Peyer's patch (tissue), 4 donors: Measurements from ENCODE around the gene SNRNP70. TPM values are rescaled to one million over a fixed set of nuclear protein-coding genes. Genes with fewer than 3 reads are reported as not detected.
"Not testable (repeated sequence)": the region's sequence is repeated elsewhere in the genome, so short reads cannot be mapped to it uniquely, and the experiment has no call there.

Experiments
- DNase-seq, 3 donors: peaks; one replicate each; pipeline ENCODE4 v3.0.0-alpha.2; 2017 to 2019
- H3K27ac ChIP-seq, 4 donors: fragments of 200-600 bp; sonication (generic); one replicate each; pipeline ENCODE4 v1.5.1; 2016 to 2019
- H3K27me3 ChIP-seq, 2 donors: fragments of 200-600 bp; sonication (generic); one replicate each; pipeline ENCODE4 v1.5.1; 2019
- H3K36me3 ChIP-seq, 3 donors: fragments of 200-600 bp; sonication (generic); one replicate each; pipeline ENCODE4 v1.5.1; 2016 to 2019
- H3K4me1 ChIP-seq, 4 donors: fragments of 200-600 bp; sonication (generic); one replicate each; pipeline ENCODE4 v1.5.1; 2016 to 2019
- H3K4me3 ChIP-seq, 4 donors: fragments of 200-600 bp; sonication (generic); 1 replicate in 3 of 4; 2 replicates in 1 of 4; pipeline ENCODE4 v1.5.1; 2016 to 2019; ENCODE audit warnings: mild to moderate bottlenecking in 1 of 4
- H3K9me3 ChIP-seq, 4 donors: fragments of 200-600 bp; sonication (generic); one replicate each; pipeline ENCODE4 v1.5.1; 2016 to 2019; ENCODE audit warnings: mild to moderate bottlenecking in 1 of 4
- POLR2A ChIP-seq, 2 donors: fragments of 450-650 bp; IDR thresholded peaks; one replicate each; pipeline ENCODE4 v1.5.1; 2017; ENCODE audit warnings: antibody characterized with exemption in 2 of 2, mild to moderate bottlenecking in 2 of 2, moderate library complexity in 2 of 2
- total RNA-seq, 4 donors: library from RNA; depleted of rRNA; stranded (reverse); fragments of >200 nt; gene quantifications; one replicate each; pipeline ENCODE4 v1.1.0, GENCODE V29; 2016
- TF ChIP-seq, protein P1 (sequence below), 6 experiments: fragments of 450-650 bp in 4 of 6; fragments of 200-600 bp in 2 of 6; sonication (generic) in 1 of 6; IDR thresholded peaks; one replicate each; pipeline ENCODE4 v1.5.1; 2017 to 2019; ENCODE audit warnings: antibody characterized with exemption in 6 of 6, mild to moderate bottlenecking in 3 of 6, moderate library complexity in 1 of 6

SNRNP70 gene
- total RNA-seq, 4 donors from 2014 or later = 240 to 520 (median 395) TPM

DNA sequence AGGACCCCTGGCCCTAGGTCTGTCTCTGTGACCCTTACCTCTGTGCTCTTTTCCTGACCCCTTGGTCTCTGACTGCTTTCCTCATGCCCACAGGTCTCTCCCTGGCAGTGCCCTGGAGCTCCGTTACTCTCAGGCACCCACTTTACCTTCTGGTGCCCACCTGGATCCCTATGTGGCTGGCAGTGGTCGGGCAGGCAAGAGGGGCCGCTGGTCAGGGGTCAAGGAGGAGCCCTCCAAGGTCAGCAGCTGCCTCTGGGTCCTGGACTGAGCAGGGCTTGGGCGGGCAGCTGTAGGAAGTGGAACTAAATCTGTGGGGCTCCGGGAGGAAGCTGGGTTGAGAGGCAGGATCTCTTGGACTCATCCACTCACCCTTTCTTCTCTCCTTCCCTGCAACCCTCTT lies 50.4 kb downstream of the SNRNP70 start:
- Histone ChIP-seq H3K27ac (peak overlapping the region in 2 of 4 donors; percentile 59 to 76), H3K27me3 (no peaks in the 10 kb centered on the region), H3K4me3 (no peak overlapping the region), H3K36me3 (no peaks in the 10 kb centered on the region), H3K9me3 (no peaks in the 10 kb centered on the region), H3K4me1 (peaks cover 0 to 23% (median 0%) of the 10 kb centered on the region in 4 donors)
- no peak for DNase-seq
- no peak for TF ChIP-seq POLR2A (IDR thresholded peaks at IDR 0.05)

DNA sequence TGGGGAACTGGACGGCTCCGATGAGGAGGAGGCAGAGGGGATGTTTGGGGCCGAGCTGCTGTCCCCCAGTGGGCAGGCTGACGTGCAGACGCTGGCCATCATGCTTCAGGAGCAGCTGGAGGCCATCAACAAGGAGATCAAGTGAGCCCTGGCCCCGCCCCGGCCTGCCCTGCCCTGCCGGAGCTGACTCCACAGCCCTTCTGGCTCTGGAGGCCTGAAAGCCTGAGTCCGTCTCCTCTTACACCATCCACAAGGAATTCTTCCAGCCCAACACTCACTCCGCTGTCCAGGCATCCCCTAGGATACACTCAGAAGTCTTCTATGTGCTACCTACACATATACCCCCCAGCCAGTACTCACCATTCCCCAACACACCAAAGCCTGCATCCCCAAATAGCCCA lies 51.5 kb downstream of the SNRNP70 start:
- peak overlapping the region in 3 of 4 donors; percentile 17 to 76 (median 59) for H3K27ac ChIP-seq
- no peak for TF ChIP-seq POLR2A (IDR thresholded peaks at IDR 0.05)
- TF ChIP-seq, protein P1, sequence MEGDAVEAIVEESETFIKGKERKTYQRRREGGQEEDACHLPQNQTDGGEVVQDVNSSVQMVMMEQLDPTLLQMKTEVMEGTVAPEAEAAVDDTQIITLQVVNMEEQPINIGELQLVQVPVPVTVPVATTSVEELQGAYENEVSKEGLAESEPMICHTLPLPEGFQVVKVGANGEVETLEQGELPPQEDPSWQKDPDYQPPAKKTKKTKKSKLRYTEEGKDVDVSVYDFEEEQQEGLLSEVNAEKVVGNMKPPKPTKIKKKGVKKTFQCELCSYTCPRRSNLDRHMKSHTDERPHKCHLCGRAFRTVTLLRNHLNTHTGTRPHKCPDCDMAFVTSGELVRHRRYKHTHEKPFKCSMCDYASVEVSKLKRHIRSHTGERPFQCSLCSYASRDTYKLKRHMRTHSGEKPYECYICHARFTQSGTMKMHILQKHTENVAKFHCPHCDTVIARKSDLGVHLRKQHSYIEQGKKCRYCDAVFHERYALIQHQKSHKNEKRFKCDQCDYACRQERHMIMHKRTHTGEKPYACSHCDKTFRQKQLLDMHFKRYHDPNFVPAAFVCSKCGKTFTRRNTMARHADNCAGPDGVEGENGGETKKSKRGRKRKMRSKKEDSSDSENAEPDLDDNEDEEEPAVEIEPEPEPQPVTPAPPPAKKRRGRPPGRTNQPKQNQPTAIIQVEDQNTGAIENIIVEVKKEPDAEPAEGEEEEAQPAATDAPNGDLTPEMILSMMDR (IDR thresholded peaks at IDR 0.05) = no peak
- no peaks in the 10 kb centered on the region for H3K36me3 ChIP-seq
- H3K4me1 ChIP-seq = peaks cover 0 to 23% (median 0%) of the 10 kb centered on the region in 4 donors
- DNase-seq = peak in 1 of 3 donors; percentile 78
- H3K9me3 ChIP-seq = no peaks in the 10 kb centered on the region
- H3K4me3 ChIP-seq = no peak overlapping the region
- H3K27me3 ChIP-seq = no peaks in the 10 kb centered on the region

DNA sequence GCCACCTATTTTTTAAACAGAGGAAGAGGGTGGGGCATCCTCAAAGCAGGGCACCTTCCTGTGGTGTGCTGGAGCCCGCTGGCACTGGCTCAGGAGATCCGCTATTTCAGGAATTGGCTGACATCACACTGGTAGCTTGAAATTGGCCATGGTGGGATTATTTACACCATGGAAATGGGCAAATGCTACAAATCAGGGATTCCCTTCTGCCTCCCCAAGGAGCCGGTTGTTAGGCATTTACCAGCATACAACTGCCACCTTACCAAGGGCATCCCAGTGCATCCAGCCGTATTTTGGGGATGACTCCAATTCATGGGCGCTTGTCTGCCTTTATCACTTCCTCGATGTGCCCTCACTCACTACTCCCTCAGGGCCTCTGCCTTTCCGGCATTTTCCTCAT lies 55.7 kb downstream of the SNRNP70 start:
- Histone ChIP-seq H3K9me3 (no peaks in the 10 kb centered on the region), H3K27me3 (no peaks in the 10 kb centered on the region), H3K4me1 (peaks cover 0 to 11% (median under 1%) of the 10 kb centered on the region in 4 donors), H3K36me3 (no peaks in the 10 kb centered on the region), H3K4me3 (no peak overlapping the region), H3K27ac (no peak overlapping the region)
- TF ChIP-seq, protein P1 (IDR thresholded peaks at IDR 0.05) = no peak
- no peak for TF ChIP-seq POLR2A (IDR thresholded peaks at IDR 0.05)
- no peak for DNase-seq

DNA sequence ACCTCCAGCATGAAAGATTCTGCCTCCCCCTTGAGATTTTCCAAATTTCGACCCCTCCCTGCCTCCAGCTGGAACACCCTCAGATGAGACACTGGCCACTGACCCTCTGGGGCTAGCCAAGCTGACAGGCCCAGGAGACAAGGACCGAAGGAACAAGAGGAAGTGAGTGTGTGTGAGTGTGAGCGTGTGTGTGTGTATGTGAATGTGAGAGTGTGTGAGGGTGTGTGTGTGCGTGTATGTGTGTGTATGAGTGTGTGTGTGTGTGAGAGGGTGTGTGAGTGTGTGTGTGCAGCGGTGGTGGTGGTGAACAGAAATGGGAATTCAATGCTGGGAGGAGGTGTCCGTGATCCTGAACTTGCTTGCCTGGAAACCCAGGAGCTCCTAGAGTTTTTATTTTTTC lies 56.1 kb downstream of the SNRNP70 start:
- Histone ChIP-seq H3K9me3 (no peaks in the 10 kb centered on the region), H3K27ac (no peak overlapping the region), H3K4me1 (peaks cover 0 to 15% (median under 1%) of the 10 kb centered on the region in 4 donors), H3K36me3 (no peaks in the 10 kb centered on the region), H3K27me3 (no peaks in the 10 kb centered on the region), H3K4me3 (no peak overlapping the region)
- no peak for DNase-seq
- TF ChIP-seq, protein P1 (IDR thresholded peaks at IDR 0.05) = no peak
- no peak for TF ChIP-seq POLR2A (IDR thresholded peaks at IDR 0.05)

DNA sequence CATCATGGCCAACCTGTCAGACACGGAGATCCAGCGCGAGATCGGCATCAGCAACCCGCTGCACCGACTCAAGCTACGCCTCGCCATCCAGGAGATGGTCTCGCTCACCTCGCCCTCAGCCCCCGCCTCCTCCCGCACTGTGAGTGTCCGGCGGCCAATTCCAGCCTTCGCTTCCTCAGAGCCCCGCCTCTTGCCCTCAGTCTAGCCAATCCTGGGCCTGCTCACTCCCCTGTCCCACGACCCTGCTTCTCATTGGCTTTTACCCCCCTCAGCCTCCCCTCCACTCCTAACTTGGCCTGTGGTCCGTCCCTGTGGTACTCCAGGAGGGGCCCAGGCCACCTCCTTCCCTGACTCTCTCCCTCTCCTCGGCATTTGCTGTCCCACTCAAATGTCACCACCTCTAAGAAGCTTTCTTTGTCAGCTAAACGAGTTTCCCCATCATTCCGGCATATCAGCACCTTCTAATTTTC lies 57.6 kb downstream of the SNRNP70 start:
- TF ChIP-seq POLR2A (IDR thresholded peaks at IDR 0.05) = no peak
- TF ChIP-seq, protein P1 (IDR thresholded peaks at IDR 0.05) = no peak
- peak; percentile 63 to 90 (median 88) for DNase-seq
- Histone ChIP-seq H3K4me1 (peaks cover 0 to 15% (median under 1%) of the 10 kb centered on the region in 4 donors), H3K27ac (no peak overlapping the region), H3K27me3 (no peaks in the 10 kb centered on the region), H3K4me3 (peak overlapping the region in 3 of 4 donors; percentile 31 to 53 (median 50)), H3K9me3 (no peaks in the 10 kb centered on the region), H3K36me3 (no peaks in the 10 kb centered on the region)

DNA sequence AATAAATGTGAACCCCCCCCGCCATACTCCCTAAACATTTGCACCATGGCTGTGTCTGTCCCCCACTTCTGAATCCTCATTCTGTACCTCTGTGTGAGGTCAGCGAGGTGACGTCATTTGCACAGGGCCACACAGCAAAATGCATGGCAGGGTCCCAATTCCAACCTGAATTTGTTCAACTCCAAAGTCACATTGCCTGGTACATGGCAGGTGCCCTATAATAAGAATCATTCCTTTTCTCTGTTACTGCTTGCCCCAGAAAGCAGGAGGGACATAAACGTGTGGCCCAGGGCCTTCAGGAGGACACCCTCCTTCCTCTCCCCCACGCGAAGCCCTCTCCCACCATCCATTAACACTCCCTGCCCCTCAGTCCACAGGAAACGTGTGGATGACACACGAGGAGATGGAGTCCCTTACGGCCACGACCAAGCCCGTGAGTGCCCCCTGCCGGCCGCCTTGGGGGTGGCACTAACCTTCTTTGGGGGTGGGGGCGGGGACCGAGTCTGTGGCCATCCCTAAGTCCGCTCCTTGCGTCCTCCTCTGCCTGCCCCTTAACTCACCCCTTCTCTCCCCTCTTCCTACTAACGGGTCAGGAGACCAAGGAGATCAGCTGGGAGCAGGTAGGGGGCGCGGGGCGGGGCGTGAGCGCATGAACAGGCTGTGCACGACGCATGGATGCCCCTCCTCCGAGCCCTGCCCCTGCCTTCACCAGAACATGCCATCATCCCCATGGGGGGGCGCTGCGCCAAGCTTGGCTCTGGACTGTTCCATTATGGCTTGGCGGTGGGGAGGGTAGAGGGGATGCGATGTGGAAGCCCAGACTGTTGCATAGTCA lies 60.5 kb downstream of the SNRNP70 start:
- TF ChIP-seq, protein P1 (IDR thresholded peaks at IDR 0.05) = peak; percentile 51 to 86 (median 82)
- TF ChIP-seq POLR2A (IDR thresholded peaks at IDR 0.05) = no peak
- Histone ChIP-seq H3K27ac (no peak overlapping the region), H3K9me3 (peaks cover 0 to 6% (median 0%) of the 10 kb centered on the region in 4 donors), H3K4me1 (peaks cover 0 to 30% (median 18%) of the 10 kb centered on the region in 4 donors), H3K4me3 (peak overlapping the region in 1 of 4 donors; percentile 29), H3K27me3 (no peaks in the 10 kb centered on the region), H3K36me3 (no peaks in the 10 kb centered on the region)
- peak; percentile 73 to 89 (median 88) for DNase-seq

DNA sequence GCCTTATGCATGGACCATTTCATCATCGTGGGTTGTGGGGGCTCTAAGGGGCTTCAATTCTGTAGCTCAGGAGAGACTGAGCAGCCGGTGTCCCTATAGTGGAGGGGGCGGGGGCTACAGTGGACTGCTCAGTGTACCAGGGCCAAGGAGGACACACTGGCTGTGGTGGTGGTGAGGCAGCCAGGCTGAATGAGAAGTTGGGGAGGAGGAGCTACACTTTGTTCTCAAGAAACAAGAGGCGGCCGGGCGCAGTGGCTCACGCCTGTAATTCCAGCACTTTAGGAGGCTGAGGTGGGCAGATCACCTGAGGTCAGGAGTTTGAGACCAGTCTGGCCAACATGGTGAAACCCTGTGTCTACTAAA lies 61.1 kb downstream of the SNRNP70 start:
- not testable (repeated sequence) for H3K27me3 ChIP-seq, H3K36me3 ChIP-seq, H3K4me3 ChIP-seq, H3K27ac ChIP-seq, H3K9me3 ChIP-seq, DNase-seq
- peaks cover 3 to 36% (median 19%) of the 10 kb centered on the region in 4 donors for H3K4me1 ChIP-seq
